ENCODE data around the gene RUFY4.

RUFY4 gene

DNA sequence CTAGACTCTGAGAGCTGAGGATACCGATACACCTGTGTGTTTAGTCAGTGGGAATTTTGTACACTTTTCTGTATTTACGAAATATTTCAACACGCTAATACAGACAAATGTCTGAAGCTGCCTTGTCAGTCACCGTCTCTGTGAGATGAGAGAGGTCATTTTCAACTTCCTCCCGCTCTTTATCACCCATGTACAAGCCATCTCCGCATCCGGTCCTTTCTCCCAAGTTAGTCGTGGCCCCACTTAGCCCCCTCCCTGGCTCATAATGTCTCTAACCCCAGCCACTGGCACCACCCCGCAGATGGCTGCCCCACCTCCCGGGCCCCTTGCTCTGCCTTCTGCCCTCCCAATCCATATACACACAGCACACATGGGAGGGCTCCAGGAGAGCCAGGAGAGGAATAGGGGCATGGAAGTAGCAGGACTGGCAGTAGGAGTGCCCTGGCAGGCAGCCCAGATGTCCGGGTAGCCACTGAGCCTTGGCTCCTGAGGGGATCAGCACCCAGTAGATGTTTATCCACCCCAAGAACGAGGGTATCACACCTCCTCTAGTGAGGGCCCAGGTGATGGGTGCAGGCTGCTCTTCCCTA, 2.0 kb upstream of the RUFY4 start:
- H3K4me1 ChIP-seq (ENCODE audit: control insufficient read depth, insufficient read depth, low read length): peaks cover 8% of the 10 kb centered on the region
- H3K9ac ChIP-seq (ENCODE audit: low read length): no peak overlapping the region
- no peaks in the 10 kb centered on the region for H3K9me3 ChIP-seq (ENCODE audit: control insufficient read depth, insufficient read depth, low read depth, low read length)
- H3K36me3 ChIP-seq (ENCODE audit: control insufficient read depth, insufficient read depth, low read length): no peaks in the 10 kb centered on the region
- no peak overlapping the region for H3K4me3 ChIP-seq (ENCODE audit: low read depth, low read length)
- peaks cover 22% of the 10 kb centered on the region for H3K27me3 ChIP-seq (ENCODE audit: control insufficient read depth, insufficient read depth, low read length)
- no peak overlapping the region for H3K27ac ChIP-seq (ENCODE audit: low read depth, low read length)

DNA sequence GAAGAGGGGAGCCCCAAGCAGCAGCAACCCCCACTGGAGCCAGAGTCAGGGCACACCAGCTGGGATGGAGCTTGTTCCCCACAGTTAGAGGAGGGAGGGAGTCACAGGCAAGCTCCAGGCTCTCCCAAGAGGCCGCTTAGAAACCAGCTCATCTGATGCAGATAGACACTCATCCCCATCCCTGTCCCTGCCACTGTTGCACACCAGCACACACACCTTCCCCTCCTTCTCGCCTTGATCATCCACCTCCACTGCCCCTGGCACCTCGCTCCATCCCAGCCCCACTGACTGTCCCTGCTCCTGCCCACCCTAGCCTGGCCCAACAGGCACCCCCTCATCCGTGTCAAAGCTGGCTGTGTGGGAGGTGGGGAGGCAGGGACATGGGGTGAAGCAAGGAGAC, 1.5 kb upstream of the RUFY4 start:
- Histone ChIP-seq H3K9ac (ENCODE audit: low read length) (no peak overlapping the region), H3K27ac (ENCODE audit: low read depth, low read length) (no peak overlapping the region), H3K4me3 (ENCODE audit: low read depth, low read length) (no peak overlapping the region), H3K9me3 (ENCODE audit: control insufficient read depth, insufficient read depth, low read depth, low read length) (no peaks in the 10 kb centered on the region), H3K27me3 (ENCODE audit: control insufficient read depth, insufficient read depth, low read length) (peaks cover 22% of the 10 kb centered on the region), H3K4me1 (ENCODE audit: control insufficient read depth, insufficient read depth, low read length) (peaks cover 8% of the 10 kb centered on the region), H3K36me3 (ENCODE audit: control insufficient read depth, insufficient read depth, low read length) (no peaks in the 10 kb centered on the region)

DNA sequence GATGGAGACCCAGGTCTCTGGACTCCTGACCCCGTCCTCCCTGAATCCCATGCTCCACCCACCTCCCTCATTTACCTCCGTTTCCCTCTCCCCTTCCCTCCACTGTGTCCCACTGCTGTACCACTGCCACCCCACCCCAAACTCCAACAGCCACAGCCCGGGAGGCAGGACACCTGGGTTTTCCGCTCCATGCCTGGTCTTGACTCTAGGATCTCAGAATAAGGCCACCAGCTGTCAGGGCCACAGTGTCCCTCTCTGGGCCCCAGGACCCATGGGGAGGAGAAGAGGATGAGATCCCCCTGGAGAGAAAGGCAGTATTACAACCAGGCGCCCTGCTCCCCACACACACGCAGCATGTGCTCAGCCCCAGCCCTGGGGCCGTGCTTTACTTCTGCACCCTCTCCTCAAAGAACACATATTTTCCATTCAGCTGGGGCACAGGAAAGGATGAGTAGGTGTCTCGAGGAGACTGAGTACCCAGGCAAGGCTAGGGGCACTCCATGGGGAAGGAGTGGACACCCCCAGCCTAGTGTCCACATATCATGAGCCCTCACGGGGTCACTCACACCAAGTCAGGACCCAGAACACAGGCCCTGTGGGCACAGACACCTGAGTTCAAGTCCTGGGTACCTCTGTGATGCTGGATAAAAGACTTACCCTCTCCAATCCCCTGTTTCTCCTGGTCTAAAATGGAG, 700 bp downstream of the RUFY4 start:
- H3K4me3 ChIP-seq (ENCODE audit: low read depth, low read length): no peak overlapping the region
- no peaks in the 10 kb centered on the region for H3K36me3 ChIP-seq (ENCODE audit: control insufficient read depth, insufficient read depth, low read length)
- H3K9ac ChIP-seq (ENCODE audit: low read length): no peak overlapping the region
- H3K27me3 ChIP-seq (ENCODE audit: control insufficient read depth, insufficient read depth, low read length): peaks cover 22% of the 10 kb centered on the region
- H3K4me1 ChIP-seq (ENCODE audit: control insufficient read depth, insufficient read depth, low read length): peaks cover 8% of the 10 kb centered on the region
- no peaks in the 10 kb centered on the region for H3K9me3 ChIP-seq (ENCODE audit: control insufficient read depth, insufficient read depth, low read depth, low read length)
- no peak overlapping the region for H3K27ac ChIP-seq (ENCODE audit: low read depth, low read length)

- Histone ChIP-seq H3K27me3 (ENCODE audit: control insufficient read depth, insufficient read depth, low read length) (peaks cover 22% of the 10 kb centered on the region), H3K36me3 (ENCODE audit: control insufficient read depth, insufficient read depth, low read length) (no peaks in the 10 kb centered on the region), H3K4me1 (ENCODE audit: control insufficient read depth, insufficient read depth, low read length) (peaks cover 4% of the 10 kb centered on the region), H3K9ac (ENCODE audit: low read length) (no peak overlapping the region), H3K9me3 (ENCODE audit: control insufficient read depth, insufficient read depth, low read depth, low read length) (no peaks in the 10 kb centered on the region), H3K4me3 (ENCODE audit: low read depth, low read length) (no peak overlapping the region), H3K27ac (ENCODE audit: low read depth, low read length) (no peak overlapping the region)
These were observed 1.5 kb downstream of the RUFY4 start for GRCh38 chr2:218070587-218070986.

DNA sequence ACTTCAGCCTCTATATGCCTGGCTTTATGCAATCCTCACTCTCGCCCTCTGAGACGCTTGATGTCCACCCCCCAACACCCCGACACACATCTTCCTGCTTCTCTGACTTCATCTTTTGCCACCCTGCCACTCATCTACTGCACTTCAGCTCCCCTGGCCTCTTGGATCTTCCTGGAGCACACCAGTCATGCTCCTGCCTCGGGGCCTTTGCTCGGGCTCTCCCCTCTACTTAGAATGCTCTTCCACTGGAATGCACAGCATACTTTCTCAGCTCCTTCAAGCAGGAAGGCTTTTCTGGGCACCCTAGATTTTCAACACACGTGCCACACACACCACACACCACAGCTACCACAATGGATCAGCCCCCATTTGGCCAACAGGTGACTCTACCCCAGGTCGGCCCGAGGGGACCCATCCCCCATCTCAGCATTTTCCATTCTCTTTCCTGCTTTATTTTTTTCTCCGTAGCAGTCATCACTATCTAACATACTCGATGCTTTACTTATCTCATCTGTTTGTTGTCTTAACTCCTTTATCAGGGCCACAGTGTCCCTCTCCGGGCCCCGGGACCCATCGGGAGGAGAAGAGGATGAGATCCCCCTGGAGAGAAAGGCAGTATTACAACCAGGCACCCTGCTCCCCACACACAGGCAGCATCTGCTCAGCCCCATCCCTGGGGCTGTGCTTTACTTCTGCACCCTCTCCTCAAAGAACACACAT, 2.3 kb downstream of the RUFY4 start:
- Histone ChIP-seq H3K4me1 (ENCODE audit: control insufficient read depth, insufficient read depth, low read length) (peaks cover 5% of the 10 kb centered on the region; the same call in 1 of the 2 replicates), H3K9me3 (ENCODE audit: control insufficient read depth, insufficient read depth, low read depth, low read length) (no peaks in the 10 kb centered on the region), H3K9ac (ENCODE audit: low read length) (no peak overlapping the region), H3K27me3 (ENCODE audit: control insufficient read depth, insufficient read depth, low read length) (peaks cover 22% of the 10 kb centered on the region), H3K36me3 (ENCODE audit: control insufficient read depth, insufficient read depth, low read length) (no peaks in the 10 kb centered on the region), H3K27ac (ENCODE audit: low read depth, low read length) (no peak overlapping the region), H3K4me3 (ENCODE audit: low read depth, low read length) (no peak overlapping the region)

DNA sequence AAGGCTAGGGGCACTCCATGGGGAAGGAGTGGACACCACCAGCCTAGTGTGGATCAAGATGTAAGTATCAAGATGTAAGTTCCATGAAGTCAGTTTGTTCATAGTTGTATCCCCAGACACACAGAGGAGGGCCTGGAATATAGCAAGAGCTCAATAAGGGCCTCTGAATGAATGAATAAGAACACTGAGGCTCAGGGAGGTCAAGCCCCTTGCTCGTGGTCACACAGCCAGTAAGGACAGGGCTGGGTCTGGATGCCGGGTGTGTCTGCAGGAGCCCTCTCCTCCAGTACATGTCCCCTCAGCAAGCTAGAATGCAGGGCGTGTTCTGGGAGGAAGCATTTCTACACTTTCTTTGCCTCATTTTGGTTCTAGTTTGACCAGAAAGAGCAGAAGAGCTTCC, 2.9 kb downstream of the RUFY4 start:
- no peaks in the 10 kb centered on the region for H3K9me3 ChIP-seq (ENCODE audit: control insufficient read depth, insufficient read depth, low read depth, low read length)
- H3K27me3 ChIP-seq (ENCODE audit: control insufficient read depth, insufficient read depth, low read length): peaks cover 17% of the 10 kb centered on the region
- H3K36me3 ChIP-seq (ENCODE audit: control insufficient read depth, insufficient read depth, low read length): no peaks in the 10 kb centered on the region
- peaks cover 7% of the 10 kb centered on the region; the same call in 1 of the 2 replicates for H3K4me1 ChIP-seq (ENCODE audit: control insufficient read depth, insufficient read depth, low read length)
- H3K27ac ChIP-seq (ENCODE audit: low read depth, low read length): no peak overlapping the region
- H3K9ac ChIP-seq (ENCODE audit: low read length): no peak overlapping the region
- H3K4me3 ChIP-seq (ENCODE audit: low read depth, low read length): no peak overlapping the region

DNA sequence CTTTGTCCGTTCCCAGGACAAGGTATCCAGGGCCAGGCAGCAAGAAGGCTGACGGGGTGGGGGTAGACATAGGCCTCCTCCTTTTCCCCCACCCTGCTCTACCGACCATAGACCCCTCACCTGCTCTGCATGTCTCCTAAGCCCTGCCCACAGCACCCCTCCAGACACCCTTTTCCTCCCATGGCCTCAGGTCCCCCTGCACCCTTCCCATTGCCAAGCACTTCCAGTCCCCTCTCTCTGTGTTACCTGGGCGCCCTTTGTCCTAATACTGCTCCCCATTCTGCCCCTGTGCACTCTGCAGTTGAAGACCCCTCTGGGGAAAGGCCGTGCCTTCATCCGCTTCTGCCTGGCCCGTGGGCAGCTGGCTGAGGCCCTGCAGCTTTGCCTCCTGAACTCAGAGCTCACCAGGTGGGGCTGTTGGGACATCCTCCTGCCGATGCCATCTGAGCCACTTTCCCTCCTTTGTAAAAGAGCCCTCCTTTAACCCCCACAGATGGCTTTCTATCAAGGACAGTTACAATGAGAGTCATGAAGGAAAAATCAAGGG, 3.5 kb downstream of the RUFY4 start:
- H3K9ac ChIP-seq (ENCODE audit: low read length): no peak overlapping the region
- peaks cover 7% of the 10 kb centered on the region; the same call in 1 of the 2 replicates for H3K4me1 ChIP-seq (ENCODE audit: control insufficient read depth, insufficient read depth, low read length)
- peaks cover 11% of the 10 kb centered on the region for H3K27me3 ChIP-seq (ENCODE audit: control insufficient read depth, insufficient read depth, low read length)
- H3K9me3 ChIP-seq (ENCODE audit: control insufficient read depth, insufficient read depth, low read depth, low read length): no peaks in the 10 kb centered on the region
- H3K4me3 ChIP-seq (ENCODE audit: low read depth, low read length): no peak overlapping the region
- H3K27ac ChIP-seq (ENCODE audit: low read depth, low read length): no peak overlapping the region
- no peaks in the 10 kb centered on the region for H3K36me3 ChIP-seq (ENCODE audit: control insufficient read depth, insufficient read depth, low read length)

DNA sequence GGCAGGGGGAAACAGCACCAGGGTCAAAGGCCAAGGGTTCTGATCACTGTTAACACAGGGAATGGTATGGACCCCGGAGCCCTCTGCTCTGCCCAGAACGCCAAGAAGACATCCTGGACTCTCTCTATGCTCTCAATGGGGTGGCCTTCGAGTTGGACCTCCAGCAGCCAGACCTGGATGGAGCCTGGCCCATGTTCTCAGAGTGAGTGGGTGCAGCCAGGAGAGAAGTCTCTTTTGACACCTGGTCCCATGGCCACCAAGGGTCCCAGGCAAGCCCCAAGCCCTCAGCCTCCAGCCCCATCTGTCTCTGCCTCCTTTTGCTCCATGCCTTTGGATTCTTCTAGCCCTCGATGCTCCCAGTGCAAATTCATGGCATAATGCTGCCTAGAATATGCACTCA, 4.1 kb downstream of the RUFY4 start:
- no peak overlapping the region for H3K4me3 ChIP-seq (ENCODE audit: low read depth, low read length)
- H3K4me1 ChIP-seq (ENCODE audit: control insufficient read depth, insufficient read depth, low read length): peaks cover 7% of the 10 kb centered on the region; the same call in 1 of the 2 replicates
- no peak overlapping the region for H3K9ac ChIP-seq (ENCODE audit: low read length)
- H3K27ac ChIP-seq (ENCODE audit: low read depth, low read length): no peak overlapping the region
- peaks cover 5% of the 10 kb centered on the region for H3K27me3 ChIP-seq (ENCODE audit: control insufficient read depth, insufficient read depth, low read length)
- H3K36me3 ChIP-seq (ENCODE audit: control insufficient read depth, insufficient read depth, low read length): no peaks in the 10 kb centered on the region
- H3K9me3 ChIP-seq (ENCODE audit: control insufficient read depth, insufficient read depth, low read depth, low read length): no peaks in the 10 kb centered on the region

GRCh38 chr2:218074031-218074430, 5.0 kb downstream of the RUFY4 start:
- H3K36me3 ChIP-seq (ENCODE audit: control insufficient read depth, insufficient read depth, low read length): no peaks in the 10 kb centered on the region

DNA sequence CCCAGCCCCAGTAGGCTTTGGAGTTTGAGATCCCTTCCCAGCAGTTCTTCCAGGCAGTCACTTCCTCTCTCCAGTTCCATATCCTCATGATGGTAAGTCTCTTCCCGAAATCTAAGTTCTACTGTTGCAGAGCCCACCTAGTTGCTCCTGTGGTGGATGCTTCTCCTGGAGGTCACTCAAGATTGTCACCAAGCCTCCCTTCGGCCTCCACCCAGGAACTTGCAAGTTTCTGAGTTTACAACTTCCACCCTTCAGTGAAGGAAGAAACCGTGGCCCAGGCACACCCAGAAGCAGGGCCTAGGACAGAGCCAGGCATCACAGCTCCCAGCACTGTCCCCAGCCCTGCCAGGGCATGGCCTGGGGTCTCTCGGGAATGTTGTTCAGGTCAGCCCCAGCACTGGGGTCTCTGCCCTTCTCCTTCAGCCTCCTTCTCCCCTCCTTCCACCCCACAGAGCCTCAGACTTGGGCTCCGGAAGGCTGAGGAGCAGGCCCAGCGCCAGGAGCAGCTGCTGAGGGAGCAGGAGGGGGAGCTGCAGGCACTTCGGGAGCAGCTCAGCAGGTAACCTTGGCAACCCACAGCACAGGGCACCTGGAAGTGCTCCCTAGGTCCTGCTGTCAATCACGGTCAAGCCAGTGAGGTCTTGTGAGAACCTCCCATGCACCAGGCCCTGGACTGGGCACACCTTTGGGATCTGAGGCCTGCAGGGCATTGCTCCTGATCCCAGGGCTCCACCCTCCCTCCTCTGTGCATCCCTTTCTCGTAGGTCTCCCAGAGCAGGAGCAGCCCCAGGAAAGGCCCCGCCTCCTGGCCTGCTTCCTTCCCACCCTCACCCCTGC, 7.1 kb downstream of the RUFY4 start:
- peaks cover 5% of the 10 kb centered on the region; the same call in 1 of the 2 replicates for H3K4me1 ChIP-seq (ENCODE audit: control insufficient read depth, insufficient read depth, low read length)
- no peaks in the 10 kb centered on the region for H3K9me3 ChIP-seq (ENCODE audit: control insufficient read depth, insufficient read depth, low read depth, low read length)
- H3K27ac ChIP-seq (ENCODE audit: low read depth, low read length): no peak overlapping the region
- no peak overlapping the region for H3K4me3 ChIP-seq (ENCODE audit: low read depth, low read length)
- no peaks in the 10 kb centered on the region for H3K36me3 ChIP-seq (ENCODE audit: control insufficient read depth, insufficient read depth, low read length)
- no peaks in the 10 kb centered on the region for H3K27me3 ChIP-seq (ENCODE audit: control insufficient read depth, insufficient read depth, low read length)
- no peak overlapping the region for H3K9ac ChIP-seq (ENCODE audit: low read length)

More at GRCh38 chr2:218074031-218074430, 5.0 kb downstream of the RUFY4 start:
- no peaks in the 10 kb centered on the region for H3K9me3 ChIP-seq (ENCODE audit: control insufficient read depth, insufficient read depth, low read depth, low read length)
- no peak overlapping the region for H3K4me3 ChIP-seq (ENCODE audit: low read depth, low read length)
- H3K27me3 ChIP-seq (ENCODE audit: control insufficient read depth, insufficient read depth, low read length): no peaks in the 10 kb centered on the region; the same call in 1 of the 2 replicates
- H3K4me1 ChIP-seq (ENCODE audit: control insufficient read depth, insufficient read depth, low read length): peaks cover 5% of the 10 kb centered on the region; the same call in 1 of the 2 replicates
- no peak overlapping the region for H3K27ac ChIP-seq (ENCODE audit: low read depth, low read length)
- H3K9ac ChIP-seq (ENCODE audit: low read length): no peak overlapping the region
